Measurements from ENCODE around the gene GET4.

GRCh38 chr7:833601-834258 is 42.6 kb upstream of the GET4 start:
- TF ChIP-seq CTCF (IDR thresholded peaks at IDR 0.05 in 4 of 5, conservative IDR thresholded peaks at IDR 0.05 in 1 of 5) (no peak), POLR2A (IDR thresholded peaks at IDR 0.05) (no peak)
